Mesendoderm (in vitro differentiated cells): ENCODE measurements around the gene FARP1.

ENCODE experiments used
- DNase-seq: peaks from one replicate; pipeline ENCODE4 v3.0.0; 2013
- H2AK5ac ChIP-seq: 2 replicates; pipeline ENCODE4 v1.6.1; 2013; ENCODE audit warnings: low read length, inconsistent platforms
- H2BK120ac ChIP-seq: 2 replicates; pipeline ENCODE4 v1.6.1; 2013; ENCODE audit warnings: low read depth, mild to moderate bottlenecking, low read length, moderate library complexity, mixed read lengths
- H2BK15ac ChIP-seq: replicated peaks from 2 replicates; pipeline ENCODE4 v1.6.1; 2013; ENCODE audit warnings: low read depth, mild to moderate bottlenecking, moderate library complexity
- H2BK5ac ChIP-seq: 2 replicates; pipeline ENCODE4 v1.6.1; 2013; ENCODE audit warnings: low read length, inconsistent platforms
- H3K18ac ChIP-seq: 2 replicates; pipeline ENCODE4 v1.6.1; 2013; ENCODE audit warnings: mild to moderate bottlenecking, low read length, mixed read lengths
- H3K23ac ChIP-seq: one replicate; pipeline ENCODE4 v1.6.1; 2013; ENCODE audit warnings: low read length
- H3K27ac ChIP-seq: 2 replicates; pipeline ENCODE4 v1.5.1; 2013; ENCODE audit warnings: low read depth, mild to moderate bottlenecking, inconsistent platforms, low read length, moderate library complexity
- H3K27me3 ChIP-seq: 2 replicates; pipeline ENCODE4 v1.6.1; 2013; ENCODE audit warnings: low read length, control low read depth, mild to moderate bottlenecking, inconsistent platforms; ENCODE audit not compliant: insufficient read depth, poor library complexity
- H3K36me3 ChIP-seq: 2 replicates; pipeline ENCODE4 v1.6.1; 2013; ENCODE audit warnings: low read length, inconsistent platforms; ENCODE audit not compliant: control insufficient read depth, insufficient read depth
- H3K4ac ChIP-seq: one replicate; pipeline ENCODE4 v1.6.1; 2013; ENCODE audit warnings: low read depth, mild to moderate bottlenecking, low read length, moderate library complexity
- H3K4me1 ChIP-seq: 2 replicates; pipeline ENCODE4 v1.6.1; 2013; ENCODE audit warnings: low read depth, low read length, inconsistent platforms; ENCODE audit not compliant: control insufficient read depth
- H3K4me2 ChIP-seq: 2 replicates; pipeline ENCODE4 v1.6.1; 2013; ENCODE audit warnings: low read length
- H3K4me3 ChIP-seq: 2 replicates; pipeline ENCODE4 v1.5.1; 2013; ENCODE audit warnings: mild to moderate bottlenecking, low read length
- H3K56ac ChIP-seq: one replicate; pipeline ENCODE4 v1.6.1; 2013; ENCODE audit warnings: low read length
- H3K79me1 ChIP-seq: 2 replicates; pipeline ENCODE4 v1.6.1; 2013; ENCODE audit warnings: low read length, inconsistent platforms
- H3K79me2 ChIP-seq: 2 replicates; pipeline ENCODE4 v1.6.1; 2013; ENCODE audit warnings: mild to moderate bottlenecking, low read length; ENCODE audit not compliant: control insufficient read depth, insufficient read depth
- H3K9ac ChIP-seq: 2 replicates; pipeline ENCODE4 v1.6.1; 2013; ENCODE audit warnings: low read length, inconsistent platforms
- H4K5ac ChIP-seq: one replicate; pipeline ENCODE4 v1.6.1; 2013; ENCODE audit warnings: low read length
- H4K8ac ChIP-seq: one replicate; pipeline ENCODE4 v1.6.1; 2013; ENCODE audit warnings: low read depth, mild to moderate bottlenecking, control low read depth, low read length, moderate library complexity
- WGBS: extraction: QIAGEN DNeasy Blood & Tissue Kit; methylation state at CpG from one replicate; pipeline ENCODE4 v1.1.7; 2013; ENCODE audit warnings: low lambda C conversion rate, missing lambda C conversion rate; ENCODE audit not compliant: insufficient coverage; ENCODE audit errors: extremely low coverage; 5-methylcytosine and 5-hydroxymethylcytosine counted together

The FARP1 gene

GRCh38 chr13:98176777-98177608 is 34.1 kb downstream of the FARP1 start, which contains the start of gene RNF113B:
RNF113B (minus strand) TSS chr13:98177269; CDS start chr13:98177236, 33 bp downstream.
- H2BK5ac ChIP-seq: no peak within 1 kb of the TSS
- no peaks in the 10 kb centered on the region for H3K27me3 ChIP-seq
- peak within 1 kb of the TSS; percentile 30 for H3K23ac ChIP-seq
- no peak for DNase-seq
- WGBS: no CpG with 5 or more reads among the region's 58 CpGs
- H3K36me3 ChIP-seq: no peaks in the 10 kb centered on the region
- H3K4me1 ChIP-seq: peaks cover 29% of the 10 kb centered on the region
- H2BK15ac ChIP-seq: no peak within 1 kb of the TSS
- no peak within 1 kb of the TSS for H4K5ac ChIP-seq
- no peak within 1 kb of the TSS for H3K4ac ChIP-seq
- no peak within 1 kb of the TSS for H3K4me2 ChIP-seq
- no peak within 1 kb of the TSS for H4K8ac ChIP-seq
- peaks cover 55% of the 10 kb centered on the region for H3K79me2 ChIP-seq
- peak within 1 kb of the TSS; percentile 17 for H3K27ac ChIP-seq
- H3K18ac ChIP-seq: no peak within 1 kb of the TSS
- peaks cover 28% of the 10 kb centered on the region for H3K79me1 ChIP-seq
- H3K56ac ChIP-seq: no peak within 1 kb of the TSS
- no peak within 1 kb of the TSS for H3K4me3 ChIP-seq
- H2BK120ac ChIP-seq: no peak within 1 kb of the TSS
- H2AK5ac ChIP-seq: no peak within 1 kb of the TSS
- H3K9ac ChIP-seq: no peak within 1 kb of the TSS

DNA sequence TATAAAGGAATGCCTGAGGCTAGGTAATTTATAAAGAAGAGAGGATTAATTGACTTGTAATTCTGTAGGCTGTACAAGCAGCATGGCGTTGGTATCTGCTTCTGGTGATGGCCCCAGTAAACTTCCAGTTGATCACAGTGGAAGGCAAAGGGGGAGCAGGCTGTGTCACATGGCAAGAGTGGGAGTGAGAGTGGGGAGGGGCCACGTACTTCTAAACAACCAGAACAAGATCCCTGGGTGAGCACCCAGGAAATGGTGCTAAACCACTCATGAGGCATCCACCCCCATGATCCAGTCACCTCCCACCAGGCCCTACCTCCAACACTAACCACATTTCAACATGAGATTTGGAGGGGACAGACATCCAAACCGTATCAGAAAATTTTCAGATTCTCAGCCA is 37.2 kb downstream of the FARP1 start:
- no peak overlapping the region for H2BK5ac ChIP-seq
- H3K27ac ChIP-seq: no peak overlapping the region
- no peak overlapping the region for H3K4ac ChIP-seq
- no peak overlapping the region for H4K5ac ChIP-seq
- no peak overlapping the region for H3K9ac ChIP-seq
- no peak overlapping the region for H4K8ac ChIP-seq
- no CpG with 5 or more reads among the region's 3 CpGs for WGBS
- peaks cover 43% of the 10 kb centered on the region for H3K79me2 ChIP-seq
- no peak overlapping the region for H3K4me3 ChIP-seq
- peaks cover 5% of the 10 kb centered on the region for H3K4me1 ChIP-seq
- no peak overlapping the region for H2AK5ac ChIP-seq
- no peaks in the 10 kb centered on the region for H3K36me3 ChIP-seq
- no peaks in the 10 kb centered on the region for H3K27me3 ChIP-seq
- no peak overlapping the region for H3K4me2 ChIP-seq
- H3K79me1 ChIP-seq: peaks cover 24% of the 10 kb centered on the region
- DNase-seq: no peak
- H2BK15ac ChIP-seq: no peak overlapping the region
- no peak overlapping the region for H3K23ac ChIP-seq
- peak overlapping the region; percentile 26 for H3K56ac ChIP-seq
- H2BK120ac ChIP-seq: no peak overlapping the region
- no peak overlapping the region for H3K18ac ChIP-seq

DNA sequence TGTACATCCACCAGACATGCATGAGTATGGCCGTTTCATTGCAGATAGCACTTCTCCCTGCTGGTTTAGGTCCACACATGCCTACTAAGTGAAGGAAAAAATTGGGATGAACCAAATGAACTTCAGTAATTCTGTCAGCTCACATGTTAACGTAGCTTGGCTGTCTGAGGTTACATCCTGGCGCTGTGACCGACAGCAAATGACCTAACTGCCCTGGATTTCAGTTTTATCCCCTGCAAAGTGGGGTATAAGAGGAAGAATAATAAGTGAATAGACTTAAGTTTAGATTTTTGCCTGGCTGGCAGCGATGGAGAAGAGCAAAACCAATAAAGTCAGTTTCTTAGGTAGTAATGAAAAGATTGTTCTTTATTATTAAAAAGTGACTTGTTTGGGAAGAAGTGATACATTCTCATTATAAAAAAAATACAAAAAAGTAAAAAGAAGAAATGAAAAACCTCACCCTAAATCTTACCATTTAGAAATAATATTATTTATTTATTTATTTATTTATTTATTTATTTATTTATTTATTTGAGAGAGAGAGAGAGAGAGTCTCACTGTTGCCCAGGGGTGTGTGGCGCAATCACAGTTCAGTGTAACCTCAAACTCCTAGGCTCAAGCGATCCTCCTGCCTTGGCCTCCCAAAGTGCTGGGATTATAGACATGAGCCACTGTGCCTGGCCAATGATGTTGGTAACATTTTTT is 38.4 kb downstream of the FARP1 start:
- peaks cover 22% of the 10 kb centered on the region for H3K79me1 ChIP-seq
- peaks cover 38% of the 10 kb centered on the region for H3K79me2 ChIP-seq
- H2BK120ac ChIP-seq: no peak overlapping the region
- no peak overlapping the region for H3K4me3 ChIP-seq
- no peak overlapping the region for H3K4ac ChIP-seq
- H3K4me2 ChIP-seq: no peak overlapping the region
- peaks cover 5% of the 10 kb centered on the region for H3K4me1 ChIP-seq
- H4K8ac ChIP-seq: no peak overlapping the region
- H4K5ac ChIP-seq: no peak overlapping the region
- no peak overlapping the region for H3K56ac ChIP-seq
- no peak overlapping the region for H3K9ac ChIP-seq
- H2BK5ac ChIP-seq: no peak overlapping the region
- DNase-seq: no peak
- no CpG with 5 or more reads among the region's 7 CpGs for WGBS
- H3K27me3 ChIP-seq: no peaks in the 10 kb centered on the region
- H3K36me3 ChIP-seq: no peaks in the 10 kb centered on the region
- H2AK5ac ChIP-seq: no peak overlapping the region
- no peak overlapping the region for H3K23ac ChIP-seq
- no peak overlapping the region for H2BK15ac ChIP-seq
- H3K18ac ChIP-seq: no peak overlapping the region
- no peak overlapping the region for H3K27ac ChIP-seq

GRCh38 chr13:98182153-98182552 is 39.3 kb downstream of the FARP1 start:
- H3K4me1 ChIP-seq: peaks cover 5% of the 10 kb centered on the region
- H2BK15ac ChIP-seq: no peak overlapping the region
- H3K27me3 ChIP-seq: no peaks in the 10 kb centered on the region
- H3K23ac ChIP-seq: no peak overlapping the region
- DNase-seq: no peak
- no peak overlapping the region for H3K56ac ChIP-seq
- H3K4me2 ChIP-seq: no peak overlapping the region
- H3K79me1 ChIP-seq: peaks cover 19% of the 10 kb centered on the region
- no peak overlapping the region for H3K4ac ChIP-seq
- no peak overlapping the region for H3K4me3 ChIP-seq
- H2BK120ac ChIP-seq: no peak overlapping the region
- H3K27ac ChIP-seq: no peak overlapping the region
- no peak overlapping the region for H3K18ac ChIP-seq
- H3K9ac ChIP-seq: no peak overlapping the region
- no peak overlapping the region for H4K5ac ChIP-seq
- peaks cover 32% of the 10 kb centered on the region for H3K79me2 ChIP-seq
- WGBS: no CpG with 5 or more reads among the region's 4 CpGs
- no peaks in the 10 kb centered on the region for H3K36me3 ChIP-seq
- no peak overlapping the region for H2AK5ac ChIP-seq
- H4K8ac ChIP-seq: no peak overlapping the region
- no peak overlapping the region for H2BK5ac ChIP-seq

- H3K79me1 ChIP-seq: peaks cover 23% of the 10 kb centered on the region
- no peaks in the 10 kb centered on the region for H3K27me3 ChIP-seq
- no peak overlapping the region for H2AK5ac ChIP-seq
- peaks cover 5% of the 10 kb centered on the region for H3K4me1 ChIP-seq
- DNase-seq: no peak
- H3K4me3 ChIP-seq: no peak overlapping the region
- H4K8ac ChIP-seq: no peak overlapping the region
- no peak overlapping the region for H3K9ac ChIP-seq
- no peak overlapping the region for H3K27ac ChIP-seq
- H2BK120ac ChIP-seq: no peak overlapping the region
- no peak overlapping the region for H3K56ac ChIP-seq
- H3K23ac ChIP-seq: no peak overlapping the region
- no peaks in the 10 kb centered on the region for H3K36me3 ChIP-seq
- no peak overlapping the region for H3K4me2 ChIP-seq
- WGBS: no CpG with 5 or more reads among the region's 3 CpGs
- H2BK15ac ChIP-seq: no peak overlapping the region
- no peak overlapping the region for H3K18ac ChIP-seq
- H2BK5ac ChIP-seq: no peak overlapping the region
- H3K4ac ChIP-seq: no peak overlapping the region
- H3K79me2 ChIP-seq: peaks cover 36% of the 10 kb centered on the region
- H4K5ac ChIP-seq: no peak overlapping the region
Measured at GRCh38 chr13:98182589-98182988, 39.7 kb downstream of the FARP1 start.
